AG04449 (cell line): ENCODE results near the gene BCAS1.

Experiments used
- CTCF ChIA-PET: fragments of 350-600 bp; formaldehyde crosslinking; extraction: SDS; loops from one replicate; lab custom pipeline; 2021; ENCODE audit warnings: antibody characterized with exemption; lab: Yijun Ruan, JAX
- POLR2A ChIA-PET: fragments of 400-600, 350-600 bp; formaldehyde crosslinking; extraction: SDS; loops from one replicate; lab custom pipeline; 2020; ENCODE audit warnings: antibody characterized with exemption, inconsistent platforms; lab: Yijun Ruan, JAX
- DNase-seq: peaks from one replicate; pipeline ENCODE4 v3.0.0-alpha.2; 2010; ENCODE audit warnings: low read depth, low spot score
- H3K4me3 ChIP-seq: 2 replicates; pipeline ENCODE4 v1.5.1; 2011; ENCODE audit warnings: low read depth, mild to moderate bottlenecking, control low read depth, low read length
- CTCF ChIP-seq: IDR thresholded peaks from one replicate; pipeline ENCODE4 v1.5.1; 2011; ENCODE audit warnings: mild to moderate bottlenecking, moderate library complexity, low read length, control low read depth, inconsistent platforms; ENCODE audit not compliant: insufficient read depth; ENCODE audit errors: missing control alignments

Gene BCAS1

DNA sequence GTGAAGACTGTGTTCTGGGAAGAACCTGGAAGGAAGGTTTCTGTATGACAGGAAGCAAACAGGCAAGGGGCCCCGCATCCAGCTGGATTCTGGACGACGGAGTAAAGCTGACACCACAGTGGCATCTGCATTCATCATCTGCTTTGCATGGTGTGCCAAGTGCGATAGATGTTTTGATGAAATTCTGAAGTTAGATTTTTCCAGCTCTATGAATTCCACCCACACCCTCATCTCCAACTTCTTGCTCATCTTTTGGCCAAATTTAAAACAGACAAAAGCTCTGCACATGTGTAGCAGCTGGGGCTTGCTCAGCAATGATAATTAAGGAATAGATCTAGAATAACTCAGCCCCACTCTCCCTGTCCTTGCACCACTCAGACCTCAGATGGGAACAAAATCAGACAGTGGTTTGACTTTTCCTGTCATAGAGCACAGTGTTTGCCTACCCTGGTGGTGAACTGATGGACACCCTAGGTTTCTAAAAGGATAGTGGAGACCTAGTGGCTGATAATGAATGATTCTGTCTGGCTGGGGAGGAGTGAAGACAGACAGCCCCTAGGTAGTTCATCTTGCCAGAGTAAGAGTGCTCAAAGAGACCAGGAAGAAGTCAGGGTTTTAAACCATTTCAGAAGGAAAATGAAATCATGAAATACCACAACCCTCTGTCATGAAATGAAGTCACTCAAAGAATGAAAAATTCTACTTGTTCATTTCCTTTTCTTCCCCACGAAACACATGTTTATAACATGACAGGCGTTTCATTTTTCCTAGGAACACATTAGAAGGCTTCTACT is 85.8 kb downstream of the BCAS1 start:
- no peak overlapping the region for H3K4me3 ChIP-seq
- POLR2A ChIA-PET = no interaction called here
- no peak for DNase-seq
- TF ChIP-seq CTCF = no peak
- CTCF ChIA-PET = no interaction called here

DNA sequence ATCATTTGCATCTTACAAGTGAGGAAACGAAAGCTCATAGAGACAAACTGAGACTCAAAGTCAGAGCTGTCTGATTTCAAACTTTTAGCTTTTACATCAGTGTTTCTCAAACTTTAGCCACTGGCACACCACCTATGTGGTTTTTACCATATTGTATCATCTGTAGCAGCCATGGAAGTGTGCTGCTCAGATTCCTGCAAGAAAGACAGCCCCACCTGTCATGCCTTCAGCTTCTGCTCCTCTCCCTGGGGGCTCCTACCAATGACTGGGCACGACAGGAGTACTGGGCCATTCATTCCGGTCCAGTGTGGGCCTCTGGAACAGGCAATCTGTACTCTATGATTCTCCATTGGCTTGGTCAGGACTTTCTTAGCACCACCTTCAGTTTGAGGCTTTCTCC is 87.0 kb downstream of the BCAS1 start:
- H3K4me3 ChIP-seq = no peak overlapping the region
- ChIA-PET POLR2A (no interaction called here), CTCF (no interaction called here)
- TF ChIP-seq CTCF = no peak
- DNase-seq = no peak

- DNase-seq = no peak
- H3K4me3 ChIP-seq = no peak overlapping the region
- ChIA-PET POLR2A (no interaction called here), CTCF (no interaction called here)
- TF ChIP-seq CTCF = no peak
Observed at GRCh38 chr20:53982624-53983023, 87.8 kb downstream of the BCAS1 start.

DNA sequence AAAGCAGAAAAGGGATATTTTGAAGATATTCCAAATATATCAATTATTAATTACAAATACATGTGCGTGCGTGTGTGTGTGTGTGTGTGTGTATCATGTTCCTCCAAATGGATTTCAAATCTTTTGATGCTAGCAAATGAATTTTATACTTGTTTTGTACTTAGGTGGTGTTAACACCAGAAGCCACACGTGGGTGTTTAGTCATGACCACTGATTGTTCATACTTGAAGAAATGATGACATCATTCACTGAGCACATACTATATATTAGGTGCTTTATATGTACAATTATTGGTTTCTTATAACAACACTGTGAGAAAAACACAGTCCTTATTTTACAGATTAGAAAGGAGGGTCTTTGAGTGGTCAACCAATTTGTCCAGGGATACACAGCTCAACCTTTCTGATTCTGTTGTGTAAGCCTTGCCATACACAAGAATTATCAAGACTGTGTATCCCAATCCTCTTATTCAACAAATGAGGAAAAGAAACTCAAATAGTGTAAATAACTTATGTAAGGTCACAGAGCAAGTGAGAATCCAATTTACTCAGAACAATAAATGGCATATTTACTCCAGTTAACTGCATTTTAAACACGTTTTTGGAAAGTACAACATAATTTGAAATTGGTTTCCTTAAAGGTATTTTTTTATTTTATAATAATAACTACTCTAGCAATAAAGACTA is 88.5 kb downstream of the BCAS1 start:
- ChIA-PET POLR2A (no interaction called here), CTCF (no interaction called here)
- H3K4me3 ChIP-seq = no peak overlapping the region
- no peak for DNase-seq
- no peak for TF ChIP-seq CTCF

DNA sequence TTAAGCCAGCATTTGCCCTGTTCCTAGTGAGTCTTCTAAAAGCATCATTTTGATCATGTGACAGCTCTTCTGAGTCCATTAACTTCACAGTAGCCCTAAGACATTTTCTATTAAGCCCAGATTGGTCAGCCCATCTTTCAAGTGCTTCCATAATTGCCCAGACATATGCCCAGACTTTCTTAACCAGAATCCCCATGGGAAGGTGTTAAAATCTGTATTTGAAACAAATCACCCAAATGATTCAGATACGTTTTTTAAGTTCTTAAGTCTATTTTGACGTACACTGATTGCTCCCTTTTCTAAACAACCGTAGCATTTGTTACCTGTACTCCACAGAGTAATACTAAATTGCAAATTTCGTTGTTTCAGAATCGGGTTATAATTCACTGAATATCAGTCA is 89.3 kb downstream of the BCAS1 start:
- CTCF ChIA-PET = interaction anchor here (0.8 kb wide), 1 partner anchor 20 kb away, joined by 3 read pairs; no protein-coding TSS in a partner anchor
- no peak overlapping the region for H3K4me3 ChIP-seq
- DNase-seq = no peak
- TF ChIP-seq CTCF = no peak
- POLR2A ChIA-PET = no interaction called here

DNA sequence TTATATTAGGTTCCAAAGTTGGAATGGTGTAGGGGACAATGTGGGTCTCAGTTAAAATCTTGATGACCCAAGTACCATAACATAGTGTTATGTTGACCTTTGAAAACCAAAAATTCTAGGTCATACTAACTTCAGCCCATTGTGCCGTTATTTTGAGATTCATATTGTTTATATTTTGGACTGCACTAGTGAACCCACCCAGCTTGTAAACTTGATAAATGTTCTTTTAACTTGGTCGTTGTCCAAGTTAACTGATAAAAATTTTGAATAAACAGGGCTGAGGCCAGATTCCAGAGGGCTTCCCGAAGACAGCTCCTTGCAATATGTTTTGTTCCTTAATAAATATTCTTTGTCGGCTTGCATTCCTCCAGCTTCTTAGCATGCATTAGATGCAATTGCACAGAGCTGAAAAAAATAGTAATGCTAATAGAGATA is 90.3 kb downstream of the BCAS1 start:
- ChIA-PET POLR2A (no interaction called here), CTCF (no interaction called here)
- TF ChIP-seq CTCF = no peak

More for the DNA sequence above, 90.3 kb downstream of the BCAS1 start:
- no peak for DNase-seq
- H3K4me3 ChIP-seq = no peak overlapping the region
